GM12878 (cell line): ENCODE data around the gene PPRC1.

Experiments
- SUPT20H ChIP-seq: IDR thresholded peaks from 2 replicates; pipeline ENCODE4 v1.6.1; 2011; ENCODE audit warnings: low read depth, mild to moderate bottlenecking, low read length, moderate library complexity, borderline replicate concordance; ENCODE audit not compliant: control insufficient read depth
- TF ChIP-seq, protein P1 (sequence below), 3 experiments: IDR thresholded peaks in 2 of 3; conservative IDR thresholded peaks in 1 of 3; 2 replicates each; pipeline ENCODE4 v1.5.1; 2011; ENCODE audit warnings: low read depth in 3 of 3, low read length in 3 of 3, mild to moderate bottlenecking in 3 of 3, control low read depth in 2 of 3, moderate library complexity in 2 of 3, inconsistent platforms in 1 of 3, mixed read lengths in 1 of 3; ENCODE audit not compliant: control insufficient read depth in 2 of 3, insufficient read depth in 1 of 3; ENCODE audit errors: extremely low read depth in 1 of 3

GRCh38 chr10:102116656-102117055 lies 16.2 kb upstream of the PPRC1 start:
- TF ChIP-seq SUPT20H, result no peak
- TF ChIP-seq, protein P1, sequence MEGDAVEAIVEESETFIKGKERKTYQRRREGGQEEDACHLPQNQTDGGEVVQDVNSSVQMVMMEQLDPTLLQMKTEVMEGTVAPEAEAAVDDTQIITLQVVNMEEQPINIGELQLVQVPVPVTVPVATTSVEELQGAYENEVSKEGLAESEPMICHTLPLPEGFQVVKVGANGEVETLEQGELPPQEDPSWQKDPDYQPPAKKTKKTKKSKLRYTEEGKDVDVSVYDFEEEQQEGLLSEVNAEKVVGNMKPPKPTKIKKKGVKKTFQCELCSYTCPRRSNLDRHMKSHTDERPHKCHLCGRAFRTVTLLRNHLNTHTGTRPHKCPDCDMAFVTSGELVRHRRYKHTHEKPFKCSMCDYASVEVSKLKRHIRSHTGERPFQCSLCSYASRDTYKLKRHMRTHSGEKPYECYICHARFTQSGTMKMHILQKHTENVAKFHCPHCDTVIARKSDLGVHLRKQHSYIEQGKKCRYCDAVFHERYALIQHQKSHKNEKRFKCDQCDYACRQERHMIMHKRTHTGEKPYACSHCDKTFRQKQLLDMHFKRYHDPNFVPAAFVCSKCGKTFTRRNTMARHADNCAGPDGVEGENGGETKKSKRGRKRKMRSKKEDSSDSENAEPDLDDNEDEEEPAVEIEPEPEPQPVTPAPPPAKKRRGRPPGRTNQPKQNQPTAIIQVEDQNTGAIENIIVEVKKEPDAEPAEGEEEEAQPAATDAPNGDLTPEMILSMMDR (IDR thresholded peaks at IDR 0.05 in 2 of 3, conservative IDR thresholded peaks at IDR 0.05 in 1 of 3; ENCODE audit: control insufficient read depth in 2 of 3, extremely low read depth in 1 of 3, insufficient read depth in 1 of 3, low read depth in 3 of 3, low read length in 3 of 3), result no peak
